Ammon's horn (tissue), 1 donor: Measurements from ENCODE around the gene DDTL.
"Not testable (repeated sequence)": the region's sequence is repeated elsewhere in the genome, so short reads cannot be mapped to it uniquely, and the experiment has no call there.

Source experiments
- DNase-seq: peaks from one replicate; pipeline ENCODE4 v3.0.0-alpha.2; 2016; ENCODE audit warnings: low spot score

Gene DDTL

DNA sequence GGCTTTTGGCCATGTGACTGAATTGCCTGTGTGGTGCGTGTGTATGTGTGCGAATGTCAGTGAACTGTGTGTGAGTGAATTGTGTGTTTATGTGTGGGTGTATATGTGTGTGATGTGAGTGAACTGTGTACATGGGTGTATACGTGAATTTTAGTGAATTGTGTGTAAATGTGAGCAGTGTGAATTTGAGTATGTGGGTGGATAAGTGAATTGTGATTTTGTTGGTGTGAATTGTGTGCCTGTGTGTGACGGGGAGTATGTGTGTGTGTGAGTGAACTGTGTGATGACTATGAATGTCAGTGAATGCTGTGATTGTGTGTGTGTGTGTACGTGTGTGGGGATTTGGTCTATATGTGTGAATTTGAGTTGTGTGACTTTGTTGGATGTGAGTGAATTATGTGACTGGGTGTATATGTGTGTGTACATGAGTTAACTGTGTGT, 3.5 kb downstream of the DDTL start:
- DNase-seq, result no peak

DNA sequence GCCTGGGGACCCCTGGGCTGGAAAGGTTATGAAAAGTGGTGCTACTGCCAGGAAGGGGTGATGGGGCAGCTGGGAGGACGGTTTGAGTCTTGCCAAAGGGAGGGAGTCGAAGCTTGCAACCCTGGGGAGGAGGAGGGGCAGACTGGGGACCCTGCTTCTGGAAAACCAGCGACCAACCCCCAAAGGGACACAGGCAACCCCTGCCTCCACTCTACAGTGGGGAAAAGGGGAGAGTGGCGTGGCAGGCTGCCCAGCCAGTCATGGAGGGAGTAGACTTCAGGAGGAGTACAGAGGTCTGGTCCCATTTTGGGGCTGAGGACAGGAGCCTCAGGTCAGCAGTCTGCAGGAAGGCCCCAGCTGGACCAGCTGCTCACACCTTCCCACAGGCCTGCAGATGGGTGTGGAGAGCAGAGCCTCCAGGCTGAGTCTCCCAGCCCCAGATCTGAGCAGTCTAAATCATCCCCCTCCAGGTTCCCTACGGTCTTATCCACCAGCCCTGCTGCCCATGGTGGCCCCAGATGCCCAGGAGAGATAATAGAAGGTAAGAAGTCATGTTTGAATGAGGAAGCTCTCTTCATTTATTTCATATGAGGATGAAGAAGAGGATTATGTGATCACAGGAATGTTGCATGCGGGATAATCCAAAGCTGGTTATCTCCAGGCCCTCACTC, 4.3 kb downstream of the DDTL start:
- DNase-seq, result no peak

- not testable (repeated sequence) for DNase-seq
These were observed 5.2 kb downstream of the DDTL start for GRCh38 chr22:23971927-23972326.

DNA sequence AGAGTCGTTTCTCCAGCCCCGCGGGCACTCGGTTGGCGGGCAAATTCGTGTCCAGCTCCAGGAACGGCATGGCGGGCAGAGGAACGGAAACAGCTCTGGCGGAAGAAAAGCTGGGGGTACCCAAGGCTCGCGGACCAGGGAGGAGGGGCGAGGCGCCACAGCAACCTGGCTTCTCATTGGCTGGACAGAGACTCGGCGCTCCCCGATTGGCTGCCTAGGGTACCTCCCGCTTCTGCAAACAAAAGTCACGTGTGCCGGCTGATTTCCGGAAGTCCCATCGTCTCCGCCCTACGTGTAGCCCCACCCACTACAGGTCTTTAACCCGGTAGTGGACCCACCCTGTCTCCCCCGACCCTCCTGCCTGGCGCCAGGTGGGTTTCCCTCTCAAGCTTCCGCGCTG, 7.7 kb downstream of the DDTL start, which contains the start of gene DDT:
TSS of gene DDT (minus strand) at position 97 of the 400 bp plus-strand sequence. CDS start at position 70, 27 bp downstream.
- DNase-seq, result not testable (repeated sequence)

DNA sequence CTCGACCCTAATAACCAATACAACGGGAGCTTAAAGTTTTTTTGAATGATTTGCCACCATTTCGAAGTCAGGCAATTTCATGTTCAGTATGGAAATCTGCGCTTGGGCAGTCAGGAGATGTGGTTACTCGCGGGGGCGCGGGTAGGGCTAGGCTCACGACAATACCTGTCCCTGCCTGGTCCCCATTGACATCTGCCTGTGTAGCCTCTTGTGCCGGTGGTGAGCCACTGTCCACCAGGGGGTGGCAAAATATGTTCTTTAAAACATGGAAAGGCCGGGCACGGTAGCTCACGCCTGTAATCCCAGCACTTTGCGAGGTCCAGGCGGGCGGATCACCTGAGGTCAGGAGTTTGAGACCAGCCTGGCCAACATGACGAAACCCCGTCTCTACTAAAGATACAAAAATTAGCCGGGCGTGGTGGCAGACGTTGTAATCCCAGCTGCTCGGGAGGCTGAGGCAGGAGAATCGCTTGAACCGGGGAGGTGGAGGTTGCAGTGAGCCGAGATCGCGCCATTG, 8.2 kb downstream of the DDTL start:
- not testable (repeated sequence) for DNase-seq

DNA sequence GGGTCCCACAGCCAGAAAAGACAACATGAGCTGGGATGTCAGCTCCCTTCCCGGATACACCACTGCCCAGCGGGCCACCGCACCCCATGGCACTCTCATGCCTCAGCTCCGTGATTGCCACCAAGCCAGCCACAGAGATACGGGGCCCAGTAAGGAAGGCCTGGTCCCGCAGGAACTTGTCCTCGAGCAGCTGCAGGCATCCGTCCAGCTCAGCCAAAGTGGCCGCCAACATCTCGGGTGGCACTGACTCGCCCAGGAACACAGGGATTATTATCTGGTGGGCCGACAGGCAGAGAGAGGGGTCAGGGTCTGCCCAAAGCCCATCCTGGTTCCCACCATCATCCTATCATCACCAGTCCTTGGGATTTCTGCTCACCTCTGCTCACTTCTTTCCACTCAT, 10.6 kb downstream of the DDTL start:
- DNase-seq, result not testable (repeated sequence)

GRCh38 chr22:23979557-23980240, 13.0 kb downstream of the DDTL start, which contains the start of gene GSTT2:
Gene GSTT2, plus strand, starts transcription at chr22:23980134.
- DNase-seq, result not testable (repeated sequence)

DNA sequence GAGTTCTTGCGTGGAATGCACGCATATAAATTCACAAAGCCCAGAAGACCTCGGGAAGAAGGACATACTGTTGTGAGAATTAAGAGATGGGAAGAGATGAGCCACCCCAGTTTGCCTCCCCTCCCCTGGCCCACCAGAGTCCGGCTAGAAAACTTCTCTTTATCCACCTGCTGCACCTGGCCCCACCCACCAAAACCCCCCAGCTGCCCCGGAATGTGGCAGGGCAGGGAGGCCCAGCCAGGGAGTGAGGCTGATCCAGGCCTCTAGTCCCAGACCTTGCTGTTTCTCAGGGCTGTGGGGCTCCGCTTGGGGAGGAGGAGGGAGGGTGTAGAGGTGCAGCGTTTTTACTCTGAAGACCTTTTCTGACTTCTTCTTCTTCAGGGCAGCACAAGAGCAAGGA, 13.9 kb downstream of the DDTL start:
- DNase-seq, result not testable (repeated sequence)

DNA sequence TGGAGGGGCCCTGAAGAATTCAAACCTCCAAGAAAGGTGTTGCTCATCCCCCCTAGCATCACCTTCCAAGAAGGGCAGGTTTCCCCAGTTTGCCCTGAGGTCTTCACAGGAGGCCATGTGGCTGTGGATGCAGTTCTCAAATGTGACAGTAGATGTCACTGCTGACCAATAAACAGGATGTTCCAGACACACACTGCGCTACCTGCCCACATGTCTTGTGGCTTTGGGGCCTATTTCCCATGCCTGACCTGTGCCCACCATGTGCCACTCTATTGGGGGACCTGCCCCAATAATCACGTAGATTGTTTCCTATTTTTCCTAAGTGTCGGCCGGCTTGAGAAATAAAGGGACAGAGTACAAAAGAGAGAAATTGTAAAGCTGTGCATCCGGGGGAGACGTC, 17.7 kb downstream of the DDTL start:
- no peak for DNase-seq

GRCh38 chr22:23986089-23986488, 19.4 kb downstream of the DDTL start:
- DNase-seq, result not testable (repeated sequence)

GRCh38 chr22:23986538-23987178, 20.0 kb downstream of the DDTL start:
- not testable (repeated sequence) for DNase-seq

DNA sequence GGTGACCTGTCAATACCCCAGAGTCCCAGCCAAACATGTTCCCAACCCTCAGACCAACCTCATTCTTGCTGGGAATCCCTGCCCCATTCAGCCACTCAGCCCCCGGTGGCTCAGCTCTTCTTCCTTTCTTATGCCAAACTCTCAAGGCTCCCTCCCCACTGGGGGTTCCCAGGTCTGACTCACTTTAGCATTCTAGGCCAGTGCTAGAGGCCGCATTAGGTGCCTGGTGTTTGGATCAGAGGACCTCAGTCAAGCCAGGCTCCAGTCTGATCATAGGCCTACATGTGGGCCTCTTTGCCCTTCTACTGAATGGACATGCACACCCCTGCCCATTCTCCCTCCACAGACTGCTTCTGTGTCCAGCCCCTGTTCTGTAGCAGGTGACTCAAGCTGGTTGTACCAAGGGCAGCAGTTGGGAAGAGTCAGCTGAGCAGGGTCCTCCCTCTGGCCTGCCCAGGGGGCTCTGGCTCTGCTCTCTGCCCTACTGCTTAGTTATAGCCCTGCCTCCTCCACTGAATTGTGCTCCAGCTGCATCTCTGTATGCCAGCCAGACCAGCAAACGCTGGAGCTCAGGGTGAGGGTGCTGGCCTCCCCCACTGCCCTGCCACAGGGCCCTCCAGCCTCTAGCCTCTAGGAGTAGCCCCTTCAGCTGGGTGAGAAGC, 23.0 kb downstream of the DDTL start:
- DNase-seq, result not testable (repeated sequence)

- not testable (repeated sequence) for DNase-seq
These were observed 26.4 kb downstream of the DDTL start for GRCh38 chr22:23993080-23993479.

DNA sequence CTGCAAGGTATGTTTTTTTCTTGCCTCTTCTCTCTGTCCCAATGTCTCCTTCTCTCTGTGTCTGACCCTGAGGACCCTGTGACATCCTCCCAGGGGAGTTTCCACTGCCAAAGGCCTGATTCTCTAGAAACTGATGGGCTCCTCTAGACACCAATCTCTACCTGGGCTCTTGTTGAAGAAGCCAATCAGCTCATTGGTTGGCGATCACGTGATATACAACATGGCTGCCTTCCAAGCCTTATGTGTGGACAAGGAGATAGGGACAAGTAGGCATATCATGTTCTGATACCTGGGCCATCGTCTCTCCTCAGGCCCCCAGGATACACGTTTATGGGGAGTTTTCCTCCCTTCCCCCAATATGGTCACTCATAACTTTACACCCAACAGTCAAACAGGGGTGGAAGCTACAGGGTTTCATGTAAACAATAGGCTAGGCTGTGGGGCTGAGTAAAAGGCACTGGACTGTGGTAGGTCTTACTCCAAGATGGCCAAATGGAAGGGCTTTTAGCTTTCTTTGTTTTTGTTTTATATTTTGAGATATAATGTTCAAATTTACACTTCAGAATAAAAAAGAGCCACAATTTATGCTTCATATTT, 27.0 kb downstream of the DDTL start:
- DNase-seq, result not testable (repeated sequence)

DNA sequence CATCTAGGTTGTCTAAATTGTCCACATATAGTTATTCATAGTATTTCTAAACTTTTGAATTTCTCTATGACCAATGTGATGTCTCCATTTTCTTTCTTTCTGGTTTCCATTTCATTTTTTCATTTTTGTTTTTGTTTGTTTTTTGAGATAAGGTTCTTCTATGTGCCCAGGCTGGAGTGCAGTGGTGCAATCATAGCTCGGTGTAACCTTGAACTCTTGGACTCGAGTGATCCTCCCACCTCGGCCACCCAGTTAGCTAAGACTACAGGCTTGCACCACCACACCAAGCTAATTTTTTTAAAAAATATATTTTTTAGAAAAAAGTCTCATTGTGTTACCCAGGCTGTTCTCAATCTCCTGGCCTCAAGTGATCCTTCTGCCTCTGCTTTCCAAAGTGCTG, 30.4 kb downstream of the DDTL start:
- DNase-seq, result no peak

GRCh38 chr22:23999779-24000178, 33.1 kb downstream of the DDTL start:
- not testable (repeated sequence) for DNase-seq

GRCh38 chr22:24001314-24001713, 34.6 kb downstream of the DDTL start:
- no peak for DNase-seq

DNA sequence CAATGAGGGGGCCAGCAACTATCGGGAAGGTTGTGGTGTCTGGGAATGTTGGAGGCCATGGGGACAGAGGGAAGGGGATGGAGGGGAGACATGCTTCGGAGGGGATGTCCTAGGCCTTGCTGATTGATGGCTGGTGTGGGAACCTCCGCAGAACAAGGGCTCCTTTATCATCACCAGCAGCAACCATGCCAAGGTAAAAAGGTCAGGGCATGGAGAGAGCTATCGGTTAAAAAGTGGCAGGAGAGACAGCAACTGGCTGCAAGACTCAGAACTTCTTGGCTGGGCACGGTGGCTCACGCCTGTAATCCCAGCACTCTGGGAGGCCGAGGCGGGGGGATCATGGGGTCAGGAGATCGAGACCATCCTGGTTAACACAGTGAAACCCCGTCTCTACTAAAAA, 35.6 kb downstream of the DDTL start:
- no peak for DNase-seq

DNA sequence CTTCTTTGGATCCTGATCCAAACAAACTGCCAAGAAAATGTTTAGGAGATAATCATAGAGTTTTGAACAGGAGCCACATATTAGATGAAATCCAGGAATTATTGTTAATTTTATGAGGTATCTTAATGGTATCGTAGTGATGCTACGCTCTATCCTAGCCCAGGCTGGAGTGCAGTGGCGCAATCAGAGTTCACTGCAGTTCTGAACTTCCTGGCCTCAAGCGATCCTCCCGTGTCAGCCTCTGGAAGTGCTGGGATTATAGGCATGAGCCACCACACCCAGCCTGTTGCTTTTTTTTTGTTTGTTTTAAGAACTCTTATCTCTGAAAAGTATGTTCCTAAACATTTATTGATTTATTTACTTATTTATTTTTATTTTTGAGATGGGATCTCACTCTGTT, 36.2 kb downstream of the DDTL start:
- no peak for DNase-seq

GRCh38 chr22:24003887-24004286, 37.2 kb downstream of the DDTL start:
- no peak for DNase-seq

DNA sequence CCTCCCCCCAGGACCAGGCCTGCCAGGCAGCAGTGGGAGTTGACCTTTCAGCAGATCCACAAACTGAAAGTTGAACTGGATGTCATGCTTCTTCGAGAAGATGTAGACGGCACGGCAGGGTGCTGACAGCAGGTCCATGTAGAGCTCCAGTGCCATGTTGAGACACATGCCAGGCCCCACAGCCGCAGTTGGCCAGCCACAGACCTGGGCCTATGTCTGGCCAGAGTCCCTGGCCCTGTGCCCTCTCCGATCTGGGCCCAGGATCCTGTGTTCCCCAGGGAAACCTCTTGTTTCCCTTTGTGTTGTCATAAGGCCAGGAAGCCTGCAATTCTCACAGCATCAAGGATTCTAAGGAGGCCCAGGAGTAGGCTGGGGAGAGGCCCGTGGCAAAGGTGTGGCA, 38.5 kb downstream of the DDTL start, which contains the start of gene GSTT4:
TSS of gene GSTT4 (minus strand) at position 253 of the 400 bp plus-strand sequence. CDS start at position 156, 97 bp downstream.
- DNase-seq, result no peak
